ENCODE data around the gene LRRC45. TPM values are rescaled to one million over a fixed set of nuclear protein-coding genes. Genes with fewer than 3 reads are reported as not detected.
A peak's percentile ranks its signal among the peaks of the same experiment; 100 is the strongest.

LRRC45 gene
- total RNA-seq, 1 experiment from 2014 or later, result 34.3 TPM

GRCh38 chr17:82031303-82031884 lies 8.3 kb downstream of the LRRC45 start, which contains the start of gene RAC3:
TSS of gene RAC3 (plus strand) at chr17:82031678. CDS start at chr17:82031762, 84 bp downstream.
- peak within 1 kb of the TSS; percentile 62 for H3K27ac ChIP-seq (ENCODE audit: low read depth, low read length, poor library complexity, severe bottlenecking)
- peak within 1 kb of the TSS; percentile 67 for H3K4me3 ChIP-seq (ENCODE audit: low read depth, low read length, poor library complexity, severe bottlenecking)
- DNase-seq (ENCODE audit: low spot score), result peak; percentile 70
- BruUV-seq (replicated peaks), result no TSS peak
- ChIA-PET POLR2A (ENCODE audit: low non-redundant PET) (no interaction called here), CTCF (interaction anchor here (1.3 to 1.6 kb wide), 2 partner anchors 9 to 123 kb away, joined by 7 to 19 read pairs; no protein-coding TSS in a partner anchor)
- no peaks in the 10 kb centered on the region for H3K9me3 ChIP-seq (ENCODE audit: low read depth, low read length, poor library complexity, severe bottlenecking)
- H3K4me1 ChIP-seq (ENCODE audit: insufficient read depth, low read length, poor library complexity, severe bottlenecking), result peaks cover 7% of the 10 kb centered on the region
- intact Hi-C loops (cut with micrococcal nuclease; ENCODE audit: unreplicated experiment), result loop anchor here (5.0 kb wide), 1 partner anchor 121 kb away; no protein-coding TSS in a partner anchor
- H3K27me3 ChIP-seq (replicated peaks; ENCODE audit: insufficient read depth, low read depth, low read length, poor library complexity), result no peaks in the 10 kb centered on the region
- H3K36me3 ChIP-seq (ENCODE audit: insufficient read depth, low read length, poor library complexity, severe bottlenecking), result peaks cover 5% of the 10 kb centered on the region
- TF ChIP-seq, protein P1, sequence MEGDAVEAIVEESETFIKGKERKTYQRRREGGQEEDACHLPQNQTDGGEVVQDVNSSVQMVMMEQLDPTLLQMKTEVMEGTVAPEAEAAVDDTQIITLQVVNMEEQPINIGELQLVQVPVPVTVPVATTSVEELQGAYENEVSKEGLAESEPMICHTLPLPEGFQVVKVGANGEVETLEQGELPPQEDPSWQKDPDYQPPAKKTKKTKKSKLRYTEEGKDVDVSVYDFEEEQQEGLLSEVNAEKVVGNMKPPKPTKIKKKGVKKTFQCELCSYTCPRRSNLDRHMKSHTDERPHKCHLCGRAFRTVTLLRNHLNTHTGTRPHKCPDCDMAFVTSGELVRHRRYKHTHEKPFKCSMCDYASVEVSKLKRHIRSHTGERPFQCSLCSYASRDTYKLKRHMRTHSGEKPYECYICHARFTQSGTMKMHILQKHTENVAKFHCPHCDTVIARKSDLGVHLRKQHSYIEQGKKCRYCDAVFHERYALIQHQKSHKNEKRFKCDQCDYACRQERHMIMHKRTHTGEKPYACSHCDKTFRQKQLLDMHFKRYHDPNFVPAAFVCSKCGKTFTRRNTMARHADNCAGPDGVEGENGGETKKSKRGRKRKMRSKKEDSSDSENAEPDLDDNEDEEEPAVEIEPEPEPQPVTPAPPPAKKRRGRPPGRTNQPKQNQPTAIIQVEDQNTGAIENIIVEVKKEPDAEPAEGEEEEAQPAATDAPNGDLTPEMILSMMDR (conservative IDR thresholded peaks at IDR 0.05; ENCODE audit: low read depth, low read length), result no peak
- TF ChIP-seq EZH2 (IDR thresholded peaks at IDR 0.05; ENCODE audit: borderline replicate concordance, low read depth, low read length, poor library complexity, severe bottlenecking), result no peak

- H3K4me1 ChIP-seq (ENCODE audit: insufficient read depth, low read length, poor library complexity, severe bottlenecking), result peaks cover 11% of the 10 kb centered on the region
- no peak for DNase-seq (ENCODE audit: low spot score)
- ChIA-PET CTCF (no interaction called here), POLR2A (ENCODE audit: low non-redundant PET) (no interaction called here)
- no TSS peak for BruUV-seq (replicated peaks)
- TF ChIP-seq, protein P1 (conservative IDR thresholded peaks at IDR 0.05; ENCODE audit: low read depth, low read length), result no peak
- TF ChIP-seq EZH2 (IDR thresholded peaks at IDR 0.05; ENCODE audit: borderline replicate concordance, low read depth, low read length, poor library complexity, severe bottlenecking), result no peak
- intact Hi-C loops (cut with micrococcal nuclease; ENCODE audit: unreplicated experiment), result loop anchor here (5.0 kb wide), 1 partner anchor 120 kb away; no protein-coding TSS in a partner anchor
- H3K9me3 ChIP-seq (ENCODE audit: low read depth, low read length, poor library complexity, severe bottlenecking), result no peaks in the 10 kb centered on the region
- no peak overlapping the region for H3K27ac ChIP-seq (ENCODE audit: low read depth, low read length, poor library complexity, severe bottlenecking)
- H3K27me3 ChIP-seq (replicated peaks; ENCODE audit: insufficient read depth, low read depth, low read length, poor library complexity), result no peaks in the 10 kb centered on the region
- H3K36me3 ChIP-seq (ENCODE audit: insufficient read depth, low read length, poor library complexity, severe bottlenecking), result peaks cover 3% of the 10 kb centered on the region
- H3K4me3 ChIP-seq (ENCODE audit: low read depth, low read length, poor library complexity, severe bottlenecking), result peak overlapping the region; percentile 67
These were observed 9.0 kb downstream of the LRRC45 start for GRCh38 chr17:82031885-82032627.

- TF ChIP-seq, protein P1 (conservative IDR thresholded peaks at IDR 0.05; ENCODE audit: low read depth, low read length), result no peak
- TF ChIP-seq EZH2 (IDR thresholded peaks at IDR 0.05; ENCODE audit: borderline replicate concordance, low read depth, low read length, poor library complexity, severe bottlenecking), result no peak
- Histone ChIP-seq H3K4me3 (ENCODE audit: low read depth, low read length, poor library complexity, severe bottlenecking) (no peak overlapping the region), H3K9me3 (ENCODE audit: low read depth, low read length, poor library complexity, severe bottlenecking) (no peaks in the 10 kb centered on the region), H3K36me3 (ENCODE audit: insufficient read depth, low read length, poor library complexity, severe bottlenecking) (no peaks in the 10 kb centered on the region), H3K4me1 (ENCODE audit: insufficient read depth, low read length, poor library complexity, severe bottlenecking) (peaks cover 11% of the 10 kb centered on the region), H3K27me3 (replicated peaks; ENCODE audit: insufficient read depth, low read depth, low read length, poor library complexity) (no peaks in the 10 kb centered on the region), H3K27ac (ENCODE audit: low read depth, low read length, poor library complexity, severe bottlenecking) (no peak overlapping the region)
- CTCF ChIA-PET, result no interaction called here
- DNase-seq (ENCODE audit: low spot score), result no peak
- intact Hi-C loops (cut with micrococcal nuclease; ENCODE audit: unreplicated experiment), result loop anchor here (5.0 kb wide), 1 partner anchor 119 kb away; no protein-coding TSS in a partner anchor
- POLR2A ChIA-PET (ENCODE audit: low non-redundant PET), result no interaction called here
- BruUV-seq (replicated peaks), result no TSS peak
These were observed 10.4 kb downstream of the LRRC45 start for GRCh38 chr17:82033359-82034085.
